Lower leg skin (tissue), 4 donors: ENCODE measurements around the gene WEE1. TPM values are rescaled to one million over a fixed set of nuclear protein-coding genes. Genes with fewer than 3 reads are reported as not detected.

ENCODE experiments used
- DNase-seq, 2 donors: peaks; one replicate each; pipeline ENCODE4 v3.0.0-alpha.2; 2019; ENCODE audit warnings: low spot score in 2 of 2
- H3K4me3 ChIP-seq: fragments of 200-600 bp; sonication (generic); 2 replicates; pipeline ENCODE4 v1.5.1; 2017; ENCODE audit warnings: mild to moderate bottlenecking, low read depth; ENCODE audit not compliant: poor library complexity, severe bottlenecking
- POLR2A ChIP-seq, 2 donors: fragments of 450-650 bp; IDR thresholded peaks; one replicate each; pipeline ENCODE4 v1.6.1; 2016 to 2017; ENCODE audit warnings: antibody characterized with exemption in 2 of 2, mild to moderate bottlenecking in 1 of 2, moderate library complexity in 1 of 2
- WGBS, 2 donors: methylation state at CpG; one replicate each; pipeline ENCODE4 v1.1.5; 2018; 5-methylcytosine and 5-hydroxymethylcytosine counted together
- intact Hi-C: fragments of 100-400 bp; cut with DNase I; formaldehyde crosslinking; loops from one replicate; pipeline ENCODE4 v1.15.0; 2023; ENCODE audit warnings: low total_unique reads
- total RNA-seq, 4 donors: library from RNA; depleted of rRNA; stranded (reverse); fragments of >200 nt; gene quantifications; one replicate each; pipeline ENCODE4 v1.1.0, GENCODE V29; 2016
- TF ChIP-seq, protein P1 (sequence below), 3 donors: fragments of 450-650 bp; IDR thresholded peaks; one replicate each; pipeline ENCODE4 v1.5.1; 2016; ENCODE audit warnings: antibody characterized with exemption in 3 of 3, mild to moderate bottlenecking in 3 of 3, moderate library complexity in 2 of 3

WEE1 gene
- total RNA-seq, 4 donors from 2014 or later: 67.5 to 135 (median 107) TPM

DNA sequence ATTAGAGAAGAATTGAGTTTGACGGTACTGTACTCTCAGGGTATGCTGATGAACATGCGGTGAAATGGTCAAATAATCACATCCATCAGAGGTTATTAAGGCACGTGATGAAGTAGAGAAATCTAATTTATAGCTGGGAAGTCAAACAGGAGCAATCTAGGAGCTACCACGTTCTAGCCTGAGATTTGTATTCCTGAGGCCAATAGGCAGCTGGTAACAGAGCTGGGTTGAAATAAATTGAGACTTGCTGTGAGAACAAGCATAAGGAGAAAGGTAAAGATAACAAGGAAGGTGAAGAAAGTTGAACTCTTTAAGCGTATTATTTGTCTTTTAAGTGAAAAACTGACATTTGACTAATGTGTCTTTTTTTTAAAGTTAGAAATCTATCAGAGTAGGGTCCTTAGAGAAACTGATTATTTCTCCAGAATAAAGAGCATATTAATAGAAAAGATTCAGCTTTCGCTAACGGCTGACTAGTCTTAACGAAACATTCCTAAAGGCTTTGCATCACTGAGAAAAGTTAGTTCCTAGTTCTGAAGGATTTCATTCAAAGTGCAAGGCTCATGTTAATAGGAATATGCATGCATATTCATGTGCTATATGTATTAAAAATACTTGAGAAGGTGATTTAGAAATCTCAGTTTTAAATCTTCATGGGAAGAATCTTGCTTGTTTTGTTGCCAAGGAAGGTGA is 5.2 kb upstream of the WEE1 start:
- no peak for DNase-seq
- H3K4me3 ChIP-seq: no peak overlapping the region
- TF ChIP-seq POLR2A (IDR thresholded peaks at IDR 0.05): no peak
- TF ChIP-seq, protein P1, sequence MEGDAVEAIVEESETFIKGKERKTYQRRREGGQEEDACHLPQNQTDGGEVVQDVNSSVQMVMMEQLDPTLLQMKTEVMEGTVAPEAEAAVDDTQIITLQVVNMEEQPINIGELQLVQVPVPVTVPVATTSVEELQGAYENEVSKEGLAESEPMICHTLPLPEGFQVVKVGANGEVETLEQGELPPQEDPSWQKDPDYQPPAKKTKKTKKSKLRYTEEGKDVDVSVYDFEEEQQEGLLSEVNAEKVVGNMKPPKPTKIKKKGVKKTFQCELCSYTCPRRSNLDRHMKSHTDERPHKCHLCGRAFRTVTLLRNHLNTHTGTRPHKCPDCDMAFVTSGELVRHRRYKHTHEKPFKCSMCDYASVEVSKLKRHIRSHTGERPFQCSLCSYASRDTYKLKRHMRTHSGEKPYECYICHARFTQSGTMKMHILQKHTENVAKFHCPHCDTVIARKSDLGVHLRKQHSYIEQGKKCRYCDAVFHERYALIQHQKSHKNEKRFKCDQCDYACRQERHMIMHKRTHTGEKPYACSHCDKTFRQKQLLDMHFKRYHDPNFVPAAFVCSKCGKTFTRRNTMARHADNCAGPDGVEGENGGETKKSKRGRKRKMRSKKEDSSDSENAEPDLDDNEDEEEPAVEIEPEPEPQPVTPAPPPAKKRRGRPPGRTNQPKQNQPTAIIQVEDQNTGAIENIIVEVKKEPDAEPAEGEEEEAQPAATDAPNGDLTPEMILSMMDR (IDR thresholded peaks at IDR 0.05): no peak
- 32 to 42% methylated on average over 8 of the region's 8 CpGs for WGBS, 2 donors
- intact Hi-C loops: no loop called here

DNA sequence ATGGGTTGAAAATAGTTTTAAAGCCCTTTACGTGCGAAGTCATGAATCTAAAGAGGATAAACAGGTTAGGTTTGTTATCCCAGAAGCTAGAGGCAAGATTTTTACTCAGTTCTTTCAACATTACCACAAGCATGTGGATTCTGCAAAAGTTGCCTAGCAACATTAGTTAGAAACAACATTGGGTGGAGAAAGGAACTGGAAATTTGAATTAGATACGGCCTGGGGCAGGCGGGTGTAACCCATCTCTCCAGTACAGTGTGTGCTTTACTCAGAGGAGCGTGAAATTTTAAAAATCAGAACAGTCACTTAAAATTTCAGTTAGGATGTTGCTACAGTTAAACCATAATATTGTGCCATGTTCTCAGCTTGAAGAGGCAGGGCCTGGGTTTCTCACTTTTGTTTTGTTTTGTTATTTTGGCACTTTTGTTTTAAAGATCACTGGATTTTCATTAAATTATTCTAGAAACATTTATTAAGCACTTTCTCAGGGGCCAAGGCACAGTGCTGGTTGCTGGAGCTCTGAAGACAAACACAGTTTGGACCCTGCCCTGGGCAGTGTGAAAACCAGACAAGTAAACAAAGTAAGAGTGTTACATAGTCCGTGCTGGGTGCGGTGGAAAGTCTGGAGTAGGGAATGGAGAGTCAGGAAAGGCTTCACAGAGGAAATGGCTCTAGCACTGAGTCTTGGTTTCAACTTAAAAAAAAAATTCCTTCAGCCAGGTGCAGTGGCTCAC is 4.4 kb upstream of the WEE1 start:
- no peak for TF ChIP-seq POLR2A (IDR thresholded peaks at IDR 0.05)
- TF ChIP-seq, protein P1 (IDR thresholded peaks at IDR 0.05): no peak
- intact Hi-C loops: no loop called here
- no peak overlapping the region for H3K4me3 ChIP-seq
- DNase-seq: peak; percentile 86 to 90
- 6 to 10% methylated on average over 7 of the region's 7 CpGs for WGBS, 2 donors

DNA sequence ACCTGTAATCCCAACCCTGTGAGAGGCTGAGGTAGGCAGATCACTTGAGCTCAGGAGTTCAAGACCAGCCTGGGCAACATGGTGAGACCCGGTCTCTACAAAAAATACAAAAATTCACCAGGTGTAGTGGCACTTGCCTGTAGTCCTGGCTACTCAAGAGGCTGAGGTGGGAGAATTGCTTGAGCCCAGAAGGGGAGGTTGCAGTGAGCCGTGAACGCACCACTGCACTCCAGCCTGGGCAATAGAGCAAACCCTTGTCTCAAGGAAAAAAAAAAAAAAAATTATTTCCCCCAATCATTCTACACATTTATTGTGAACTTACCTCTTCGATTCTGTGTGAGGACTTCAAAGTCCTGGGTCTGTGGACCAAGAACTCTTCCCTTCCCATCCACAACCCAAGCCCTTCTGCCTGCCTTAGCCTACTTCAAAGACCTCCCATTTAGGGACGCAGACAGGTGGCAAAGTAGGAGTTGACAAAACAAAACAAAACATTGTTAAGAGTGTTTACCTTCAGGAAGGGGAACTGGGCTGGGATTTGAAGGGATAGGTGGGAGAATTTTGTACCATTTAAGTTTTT is 3.8 kb upstream of the WEE1 start:
- intact Hi-C loops: no loop called here
- TF ChIP-seq POLR2A (IDR thresholded peaks at IDR 0.05): no peak
- TF ChIP-seq, protein P1 (IDR thresholded peaks at IDR 0.05): no peak
- DNase-seq: no peak
- WGBS, 2 donors: 58 to 66% methylated on average over 5 of the region's 5 CpGs
- no peak overlapping the region for H3K4me3 ChIP-seq

DNA sequence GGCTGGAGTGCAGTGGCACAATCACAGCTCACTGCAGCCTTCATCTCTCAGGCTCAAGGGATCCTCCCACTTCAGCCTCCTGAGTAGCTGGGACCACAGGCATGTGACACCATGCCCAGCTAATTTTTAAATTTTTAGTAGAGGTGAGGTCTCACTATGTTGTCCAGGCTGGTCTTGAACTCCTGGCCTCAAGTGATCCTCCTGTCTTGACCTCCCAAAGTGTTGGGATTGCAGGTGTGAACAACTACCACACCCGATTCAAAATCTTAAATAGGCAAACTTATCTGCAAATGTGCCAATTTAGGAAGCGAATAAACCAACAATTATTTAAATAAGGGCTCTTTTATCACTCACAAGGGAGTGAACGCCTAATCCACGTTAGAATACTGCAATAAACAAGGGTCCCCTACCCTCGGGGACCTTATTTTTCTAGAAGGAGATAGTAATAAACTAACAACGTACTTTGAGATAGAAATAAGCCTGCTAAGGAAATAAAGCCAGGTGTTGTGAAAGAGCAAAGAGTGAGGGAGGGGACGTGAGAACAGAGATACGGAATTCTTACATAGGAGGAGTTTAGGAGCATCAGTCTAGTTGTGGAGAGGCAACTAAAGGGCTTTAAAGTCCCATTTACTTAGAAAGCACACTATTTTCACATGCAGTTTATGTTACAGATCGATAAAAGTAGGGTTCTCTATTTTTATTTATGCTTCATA is 3.0 kb upstream of the WEE1 start:
- no peak for TF ChIP-seq POLR2A (IDR thresholded peaks at IDR 0.05)
- TF ChIP-seq, protein P1 (IDR thresholded peaks at IDR 0.05): no peak
- DNase-seq: no peak
- no peak overlapping the region for H3K4me3 ChIP-seq
- 56 to 61% methylated on average over 9 of the region's 9 CpGs for WGBS, 2 donors
- intact Hi-C loops: no loop called here

DNA sequence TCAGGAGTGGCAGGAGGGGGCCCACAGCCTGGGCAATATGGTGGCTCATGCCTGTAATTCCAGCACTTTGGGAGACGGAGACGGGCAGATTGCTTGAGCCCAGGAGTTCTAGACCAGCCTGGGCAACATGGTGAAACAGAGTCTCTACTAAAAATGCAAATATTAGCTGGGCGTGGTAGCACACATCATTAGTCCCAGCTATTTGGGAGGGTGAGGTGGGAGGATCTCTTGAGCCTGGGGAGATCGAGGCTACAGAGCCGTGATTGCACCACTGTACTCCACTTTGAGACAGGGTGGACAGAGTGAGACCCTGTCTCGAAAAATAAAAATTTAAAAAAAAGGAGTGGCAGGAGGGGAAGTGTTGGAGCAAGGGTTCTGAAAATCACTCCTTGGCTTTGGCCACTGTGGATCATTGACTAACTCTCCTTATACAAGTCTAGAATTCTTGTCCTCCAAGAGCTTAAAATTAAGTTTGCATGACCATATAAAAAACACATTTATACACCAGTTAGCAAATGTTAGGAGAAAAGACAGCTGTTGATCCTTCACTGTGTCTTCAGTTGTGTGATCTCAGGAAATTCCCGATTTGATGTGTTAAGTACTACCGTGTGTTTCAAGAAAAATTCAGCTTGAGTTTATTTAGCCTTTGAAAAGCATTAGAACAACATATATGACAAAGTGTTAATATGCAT is 2.3 kb upstream of the WEE1 start:
- WGBS, 2 donors: 54 to 68% methylated on average over 8 of the region's 8 CpGs
- TF ChIP-seq POLR2A (IDR thresholded peaks at IDR 0.05): no peak
- TF ChIP-seq, protein P1 (IDR thresholded peaks at IDR 0.05): no peak
- H3K4me3 ChIP-seq: no peak overlapping the region
- no peak for DNase-seq
- intact Hi-C loops: no loop called here
